ENCODE data around the gene SP3.

The SP3 gene

DNA sequence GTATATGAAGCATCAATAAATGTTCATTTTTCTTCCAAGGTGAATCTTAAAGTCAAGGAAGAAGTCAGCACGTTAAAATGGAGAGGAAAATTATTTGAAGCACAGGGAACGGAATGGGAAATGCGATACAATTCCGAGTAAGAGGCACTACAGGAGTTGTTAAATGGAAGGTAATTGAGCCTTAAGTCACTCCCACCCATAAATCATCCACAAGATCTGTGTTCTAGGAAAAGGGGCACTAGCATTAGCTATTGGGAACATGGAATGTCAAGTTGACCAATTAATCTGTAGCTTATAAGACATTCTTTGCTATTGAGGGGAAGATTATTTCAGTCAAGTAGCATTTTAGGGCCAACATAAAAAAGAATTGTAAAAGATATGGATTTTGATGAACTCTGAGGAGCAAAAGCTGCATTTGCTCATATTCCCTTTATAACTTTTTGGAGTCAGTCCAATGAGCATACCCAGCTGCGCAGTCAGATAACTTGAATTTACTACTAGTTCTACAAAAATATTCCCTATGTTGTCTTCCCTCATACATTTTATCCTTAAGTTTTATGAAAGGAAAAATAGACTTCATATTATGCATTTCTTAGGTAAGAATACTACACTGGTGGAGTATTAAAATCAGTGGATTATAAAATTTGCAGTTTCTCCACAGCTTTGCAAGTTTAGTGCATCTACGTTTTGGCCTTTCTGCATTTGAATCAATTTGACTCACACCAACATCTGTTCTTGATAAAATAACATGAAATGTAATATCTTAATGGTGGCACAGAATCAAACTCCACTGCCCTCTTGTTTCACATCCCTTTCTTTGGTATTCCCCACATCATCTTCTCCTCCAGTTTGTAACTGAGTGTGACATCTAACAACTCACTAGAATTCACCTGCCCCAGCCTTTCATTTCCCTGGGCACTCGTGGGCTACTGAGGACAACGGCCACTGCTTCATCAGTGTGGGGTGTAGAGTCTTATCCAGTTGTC is 95.6 kb downstream of the SP3 start:
- TF ChIP-seq ZFX (IDR thresholded peaks at IDR 0.05; ENCODE audit: borderline replicate concordance) (no peak), CTCF (IDR thresholded peaks at IDR 0.05) (no peak)
- no peak overlapping the region for H3K27ac ChIP-seq

- no peak overlapping the region for H3K27ac ChIP-seq
- TF ChIP-seq CTCF (IDR thresholded peaks at IDR 0.05) = no peak
Measured at GRCh38 chr2:173868406-173868805, 96.8 kb downstream of the SP3 start.

GRCh38 chr2:173866874-173867618 is 98.1 kb downstream of the SP3 start:
- no peak overlapping the region for H3K27ac ChIP-seq
- TF ChIP-seq ZFX (IDR thresholded peaks at IDR 0.05; ENCODE audit: borderline replicate concordance) (no peak), CTCF (IDR thresholded peaks at IDR 0.05) (no peak)

DNA sequence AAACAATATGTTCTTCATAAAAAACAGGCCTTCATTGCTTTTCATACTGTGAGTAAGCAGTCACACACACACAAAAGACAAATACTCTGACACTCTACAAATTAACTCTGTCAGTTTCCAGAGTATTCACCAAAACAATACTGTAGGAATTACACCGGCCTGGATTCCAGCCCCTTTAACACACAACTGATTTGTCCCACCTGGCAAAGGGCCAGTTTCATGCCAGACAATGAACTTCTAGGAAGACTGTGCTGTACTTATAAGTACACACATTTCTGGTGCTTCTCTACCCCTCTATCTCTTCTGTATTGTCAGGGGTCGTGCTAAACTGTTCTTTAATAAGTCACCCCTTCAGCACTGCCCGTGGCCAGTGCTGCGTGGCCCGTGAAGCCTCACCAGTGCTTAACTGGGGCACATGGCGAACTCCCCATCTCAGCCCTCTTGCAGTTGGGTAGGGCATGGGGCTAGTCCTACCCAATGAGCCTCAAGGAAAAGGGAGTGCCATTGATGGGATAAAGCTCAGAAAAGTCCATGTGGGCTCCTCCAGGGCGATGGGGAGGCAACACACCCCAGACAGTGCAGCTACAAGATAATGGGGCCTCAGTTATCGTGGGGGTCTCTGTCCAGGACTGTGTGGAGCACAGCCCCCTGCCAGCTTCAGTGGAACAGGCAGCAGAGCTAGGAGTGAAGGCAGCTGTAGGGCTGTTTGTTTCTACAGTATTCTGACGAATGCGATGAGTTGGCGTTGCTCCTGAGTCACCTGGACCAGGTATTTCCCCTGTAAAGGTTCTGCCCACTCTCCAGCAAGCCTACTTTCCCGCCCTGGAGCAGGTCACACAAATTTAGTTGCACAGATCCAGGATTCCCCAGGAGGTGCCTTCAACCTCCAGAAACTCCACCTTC is 99.0 kb downstream of the SP3 start:
- no peak overlapping the region for H3K27ac ChIP-seq
- TF ChIP-seq ZFX (IDR thresholded peaks at IDR 0.05; ENCODE audit: borderline replicate concordance) (no peak), CTCF (IDR thresholded peaks at IDR 0.05) (no peak)

- TF ChIP-seq ZFX (IDR thresholded peaks at IDR 0.05; ENCODE audit: borderline replicate concordance) (no peak), CTCF (IDR thresholded peaks at IDR 0.05) (no peak)
- no peak overlapping the region for H3K27ac ChIP-seq
Measured at GRCh38 chr2:173862612-173863217, 102.5 kb downstream of the SP3 start.

- H3K27ac ChIP-seq = no peak overlapping the region
- no peak for TF ChIP-seq ZFX (IDR thresholded peaks at IDR 0.05; ENCODE audit: borderline replicate concordance)
- TF ChIP-seq CTCF (IDR thresholded peaks at IDR 0.05) = no peak
Measured at GRCh38 chr2:173860566-173860965, 104.6 kb downstream of the SP3 start.

Data from 22Rv1 (cell line).